AG04449 (cell line): Measurements from ENCODE around the gene MIF4GD.
A peak's percentile ranks its signal among the peaks of the same experiment; 100 is the strongest.
"Not testable (repeated sequence)": the region's sequence is repeated elsewhere in the genome, so short reads cannot be mapped to it uniquely, and the experiment has no call there.

Source experiments
- CTCF ChIA-PET: fragments of 350-600 bp; formaldehyde crosslinking; extraction: SDS; loops from one replicate; lab custom pipeline; 2021; ENCODE audit warnings: antibody characterized with exemption; lab: Yijun Ruan, JAX
- POLR2A ChIA-PET: fragments of 400-600, 350-600 bp; formaldehyde crosslinking; extraction: SDS; loops from one replicate; lab custom pipeline; 2020; ENCODE audit warnings: antibody characterized with exemption, inconsistent platforms; lab: Yijun Ruan, JAX
- DNase-seq: peaks from one replicate; pipeline ENCODE4 v3.0.0-alpha.2; 2010; ENCODE audit warnings: low read depth, low spot score
- H3K4me3 ChIP-seq: 2 replicates; pipeline ENCODE4 v1.5.1; 2011; ENCODE audit warnings: low read depth, mild to moderate bottlenecking, control low read depth, low read length
- CTCF ChIP-seq: IDR thresholded peaks from one replicate; pipeline ENCODE4 v1.5.1; 2011; ENCODE audit warnings: mild to moderate bottlenecking, moderate library complexity, low read length, control low read depth, inconsistent platforms; ENCODE audit not compliant: insufficient read depth; ENCODE audit errors: missing control alignments

Gene MIF4GD

GRCh38 chr17:75265614-75266315 is 5.3 kb downstream of the MIF4GD start:
- H3K4me3 ChIP-seq: no peak overlapping the region
- no peak for TF ChIP-seq CTCF
- ChIA-PET CTCF (interaction anchor here (0.9 kb wide), 1 partner anchor 146 kb away, joined by 3 read pairs; no protein-coding TSS in a partner anchor), POLR2A (no interaction called here)
- DNase-seq: no peak

DNA sequence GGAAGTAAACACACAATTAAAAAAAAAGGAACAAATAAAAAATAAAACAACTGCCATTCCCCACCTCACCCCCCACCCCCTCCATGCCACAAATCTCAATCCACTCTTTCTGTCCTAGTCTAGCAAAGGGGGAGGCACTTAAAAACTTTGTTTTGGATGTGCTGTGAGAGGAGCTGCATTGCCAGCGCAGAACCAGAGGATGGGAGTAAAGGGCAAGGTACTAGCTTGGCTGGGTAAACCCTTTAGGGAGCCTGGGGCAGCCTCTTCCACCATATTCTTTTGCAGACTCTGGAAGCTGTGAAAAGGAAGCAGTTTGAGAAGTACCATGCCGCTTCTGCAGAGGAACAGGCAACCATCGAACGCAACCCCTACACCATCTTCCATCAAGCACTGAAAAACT is 8.0 kb downstream of the MIF4GD start:
- TF ChIP-seq CTCF: no peak
- peak overlapping the region; percentile 8; the same call in 1 of the 2 replicates for H3K4me3 ChIP-seq
- DNase-seq: no peak
- POLR2A ChIA-PET: interaction anchor here (0.6 to 2.5 kb wide), 2 partner anchors 8 to 37 kb away, joined by 4 to 25 read pairs; partner anchors contain the start of gene MIF4GD
- CTCF ChIA-PET: interaction anchor here (0.8 to 4.8 kb wide), 8 partner anchors 9 to 150 kb away, joined by 3 to 135 read pairs (median 5); partner anchors contain the start of gene MIF4GD

DNA sequence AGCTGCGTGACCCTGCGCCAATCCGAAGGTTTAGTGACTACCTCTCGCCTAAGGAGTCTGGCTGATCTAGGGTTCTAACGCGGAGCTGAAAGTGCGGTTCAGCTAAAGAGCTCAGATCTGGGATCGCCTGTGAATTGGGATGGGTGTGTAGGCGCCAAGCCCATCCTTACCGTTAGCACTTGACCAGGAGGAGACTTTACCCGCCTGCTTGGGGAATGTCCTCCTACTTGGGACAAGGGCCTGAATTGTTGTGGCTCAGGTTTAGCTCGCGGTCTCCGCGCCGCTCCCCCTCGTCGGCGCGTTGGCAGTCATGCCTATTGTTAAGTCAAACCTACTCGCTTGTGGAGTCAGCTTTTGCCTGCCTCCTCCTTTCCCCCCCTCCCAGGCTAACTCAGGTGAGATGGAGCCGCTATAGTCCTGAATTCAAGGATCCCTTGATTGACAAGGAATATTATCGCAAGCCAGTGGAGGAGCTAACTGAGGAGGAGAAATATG is 8.9 kb downstream of the MIF4GD start:
- peak overlapping the region; percentile 93 for H3K4me3 ChIP-seq
- ChIA-PET POLR2A (interaction anchor here (0.6 to 2.5 kb wide), 6 partner anchors 9 to 227 kb away, joined by 3 to 25 read pairs (median 6); partner anchors contain the start of genes MIF4GD and SLC25A19), CTCF (interaction anchor here (0.7 to 4.8 kb wide), 12 partner anchors 10 to 150 kb away, joined by 3 to 135 read pairs (median 4); partner anchors contain the start of gene MIF4GD)
- no peak for TF ChIP-seq CTCF
- no peak for DNase-seq

DNA sequence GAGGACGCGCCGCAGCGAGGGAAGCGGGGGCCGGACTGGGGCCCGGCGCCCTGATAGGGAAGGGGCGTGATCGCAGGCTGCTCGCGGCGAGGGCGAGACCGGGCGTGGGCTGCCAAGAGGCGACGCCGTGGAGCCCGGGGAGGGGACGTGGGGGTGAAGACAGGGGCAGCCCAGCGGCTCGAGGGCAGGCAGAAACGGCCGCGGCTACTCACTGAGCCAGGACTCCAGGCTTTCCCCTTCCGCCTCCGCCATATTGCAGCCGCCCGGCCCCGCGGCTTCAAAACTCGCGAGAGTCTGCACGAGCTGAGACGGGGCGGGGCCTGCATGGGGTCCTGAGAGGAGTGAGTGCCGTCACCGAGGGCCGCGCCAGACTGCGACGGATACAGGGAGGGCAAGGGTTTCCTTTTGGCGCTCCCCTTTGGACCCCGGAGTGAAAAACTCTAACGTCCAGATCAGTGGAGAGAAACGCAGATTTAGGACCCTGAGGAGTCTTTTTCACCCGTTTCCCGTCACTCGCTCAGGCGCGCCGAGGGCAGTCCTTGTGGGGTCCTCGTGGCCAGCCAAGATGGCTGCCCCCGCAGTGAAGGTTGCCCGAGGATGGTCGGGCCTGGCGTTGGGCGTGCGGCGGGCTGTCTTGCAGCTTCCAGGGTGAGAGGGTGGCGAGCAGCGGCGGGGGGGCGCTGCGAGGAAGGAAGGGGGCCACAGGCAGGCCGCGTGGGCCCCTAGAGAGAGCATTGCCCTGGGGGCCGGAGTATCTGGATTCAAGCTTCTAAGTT is 9.5 kb downstream of the MIF4GD start, which contains the start of the genes GGA3 and MRPS7:
TSS of gene GGA3 (minus strand) at position 271 of the 776 bp plus-strand sequence. CDS start at position 252, 19 bp downstream.
TSS of gene MRPS7 (plus strand) at position 544 of the 776 bp plus-strand sequence. CDS start at position 566, 22 bp downstream.
- ChIA-PET CTCF (interaction anchor here (0.8 to 4.8 kb wide), 13 partner anchors 10 to 151 kb away, joined by 3 to 135 read pairs (median 5); partner anchors contain the start of gene MIF4GD), POLR2A (interaction anchor here (1.4 to 2.5 kb wide), 5 partner anchors 9 to 227 kb away, joined by 3 to 25 read pairs (median 7); partner anchors contain the start of genes MIF4GD and SLC25A19)
- TF ChIP-seq CTCF: no peak
- no peak for DNase-seq
- peak within 1 kb of the TSS; percentile 93 for H3K4me3 ChIP-seq

- no peak for DNase-seq
- CTCF ChIA-PET: interaction anchor here (0.7 to 4.8 kb wide), 11 partner anchors 11 to 152 kb away, joined by 3 to 135 read pairs (median 5); partner anchors contain the start of gene MIF4GD
- TF ChIP-seq CTCF: peak; percentile 14
- H3K4me3 ChIP-seq: peak overlapping the region; percentile 93
- POLR2A ChIA-PET: interaction anchor here (1.4 to 2.5 kb wide), 5 partner anchors 10 to 226 kb away, joined by 3 to 25 read pairs (median 7); partner anchors contain the start of genes MIF4GD and SLC25A19
These were observed 10.2 kb downstream of the MIF4GD start for GRCh38 chr17:75260641-75261335.

- H3K4me3 ChIP-seq, DNase-seq, CTCF ChIA-PET, POLR2A ChIA-PET: not testable (repeated sequence)
These were observed 13.8 kb downstream of the MIF4GD start for GRCh38 chr17:75257228-75257627.

DNA sequence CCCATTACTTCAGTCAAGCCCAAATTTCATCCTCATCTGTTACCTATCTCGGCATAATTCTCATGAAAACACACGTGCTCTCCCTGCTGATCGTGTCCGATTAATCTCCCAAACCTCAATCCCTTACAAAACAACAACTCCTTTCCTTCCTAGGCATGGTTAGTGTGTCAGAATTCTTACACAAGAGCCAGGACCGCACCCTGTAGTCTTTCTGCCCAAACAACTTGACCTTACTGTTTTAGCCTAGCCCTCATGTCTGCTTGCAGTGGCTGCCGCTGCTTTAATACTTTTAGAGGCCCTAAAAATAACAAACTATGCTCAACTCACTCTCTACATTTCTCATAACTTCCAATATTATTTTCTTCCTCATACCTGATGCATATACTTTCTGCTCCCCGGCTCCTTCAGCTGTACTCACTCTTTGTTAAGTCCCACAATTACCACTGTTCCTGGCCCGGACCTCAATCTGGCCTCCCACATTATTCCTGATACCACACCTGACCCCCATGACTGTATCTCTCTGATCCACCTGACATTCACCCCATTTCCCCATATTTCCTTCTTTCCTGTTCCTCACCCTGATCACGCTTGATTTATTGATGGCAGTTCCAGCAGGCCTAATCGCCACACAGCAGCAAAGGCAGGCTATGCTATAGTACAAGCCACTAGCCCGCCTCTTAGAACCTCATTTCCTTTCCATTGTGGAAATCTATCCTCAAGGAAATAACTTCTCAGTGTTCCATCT is 14.9 kb downstream of the MIF4GD start:
- CTCF ChIA-PET, H3K4me3 ChIP-seq, POLR2A ChIA-PET, DNase-seq: not testable (repeated sequence)
